Subcutaneous adipose tissue (tissue), 4 donors: ENCODE results near the gene TMEM9B. TPM values are rescaled to one million over a fixed set of nuclear protein-coding genes. Genes with fewer than 3 reads are reported as not detected.

ENCODE experiments used
- total RNA-seq, 4 donors: library from RNA; depleted of rRNA; stranded (reverse); fragments of >200 nt; gene quantifications; one replicate each; pipeline ENCODE4 v1.1.0, GENCODE V29; 2016
- TF ChIP-seq, protein P1 (sequence below): fragments of 450-650 bp; IDR thresholded peaks from one replicate; pipeline ENCODE4 v1.5.1; 2016; ENCODE audit warnings: low read depth, mild to moderate bottlenecking, control low read depth, antibody characterized with exemption, moderate library complexity

Gene TMEM9B
- total RNA-seq, 4 donors from 2014 or later, result 37.1 to 56.8 (median 47.0) TPM

DNA sequence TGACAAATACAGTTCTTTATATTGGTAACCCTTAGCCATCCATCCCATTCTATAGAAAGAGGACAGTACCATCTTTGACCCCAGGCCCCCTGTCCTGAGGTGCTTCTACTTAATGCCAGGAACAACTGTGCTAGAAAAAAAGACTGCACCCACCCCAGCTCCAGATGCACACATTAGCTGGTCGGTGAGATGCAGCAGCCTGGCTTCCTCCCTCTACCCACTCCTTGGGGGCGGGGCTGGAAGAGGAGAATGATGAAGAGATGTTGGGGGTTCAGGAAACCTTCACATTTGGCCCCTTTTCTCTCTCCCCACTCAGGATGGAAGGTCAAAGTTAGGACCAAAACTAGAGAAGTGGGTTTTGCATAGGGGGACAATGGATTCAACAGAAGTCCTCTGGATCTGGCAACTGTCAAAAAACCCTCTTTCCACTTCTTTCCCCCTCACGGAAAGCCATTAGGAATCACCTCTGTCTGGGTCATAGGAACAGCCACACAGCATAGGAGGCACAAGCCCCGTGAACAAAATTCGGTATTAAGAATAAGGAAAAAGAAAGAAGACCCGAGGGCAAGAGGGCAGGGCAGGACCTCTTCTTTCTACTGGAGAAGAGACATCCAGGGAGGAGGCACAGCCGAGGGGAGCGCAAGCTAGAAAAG lies 38.8 kb upstream of the TMEM9B start:
- TF ChIP-seq, protein P1, sequence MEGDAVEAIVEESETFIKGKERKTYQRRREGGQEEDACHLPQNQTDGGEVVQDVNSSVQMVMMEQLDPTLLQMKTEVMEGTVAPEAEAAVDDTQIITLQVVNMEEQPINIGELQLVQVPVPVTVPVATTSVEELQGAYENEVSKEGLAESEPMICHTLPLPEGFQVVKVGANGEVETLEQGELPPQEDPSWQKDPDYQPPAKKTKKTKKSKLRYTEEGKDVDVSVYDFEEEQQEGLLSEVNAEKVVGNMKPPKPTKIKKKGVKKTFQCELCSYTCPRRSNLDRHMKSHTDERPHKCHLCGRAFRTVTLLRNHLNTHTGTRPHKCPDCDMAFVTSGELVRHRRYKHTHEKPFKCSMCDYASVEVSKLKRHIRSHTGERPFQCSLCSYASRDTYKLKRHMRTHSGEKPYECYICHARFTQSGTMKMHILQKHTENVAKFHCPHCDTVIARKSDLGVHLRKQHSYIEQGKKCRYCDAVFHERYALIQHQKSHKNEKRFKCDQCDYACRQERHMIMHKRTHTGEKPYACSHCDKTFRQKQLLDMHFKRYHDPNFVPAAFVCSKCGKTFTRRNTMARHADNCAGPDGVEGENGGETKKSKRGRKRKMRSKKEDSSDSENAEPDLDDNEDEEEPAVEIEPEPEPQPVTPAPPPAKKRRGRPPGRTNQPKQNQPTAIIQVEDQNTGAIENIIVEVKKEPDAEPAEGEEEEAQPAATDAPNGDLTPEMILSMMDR, result no peak

DNA sequence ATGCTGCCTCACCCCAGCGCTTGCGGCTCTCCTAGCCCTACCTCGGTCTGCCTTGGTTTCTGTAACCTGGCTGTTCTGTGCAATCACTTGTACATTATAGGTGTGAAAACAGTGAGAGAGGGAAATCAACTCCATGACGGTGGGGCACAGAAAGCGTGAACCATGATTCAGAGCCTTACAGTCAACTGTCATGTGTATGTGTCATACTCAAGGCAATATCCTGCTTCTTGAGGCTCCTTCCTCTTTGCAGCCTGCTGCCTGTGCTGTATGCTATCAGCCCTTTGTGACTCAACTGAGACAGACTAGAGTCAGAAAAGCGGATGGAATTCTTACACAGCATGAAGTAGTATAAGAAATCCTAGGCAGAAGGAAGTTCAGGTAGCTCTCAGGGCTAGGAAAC lies 37.5 kb upstream of the TMEM9B start:
- TF ChIP-seq, protein P1, result no peak

DNA sequence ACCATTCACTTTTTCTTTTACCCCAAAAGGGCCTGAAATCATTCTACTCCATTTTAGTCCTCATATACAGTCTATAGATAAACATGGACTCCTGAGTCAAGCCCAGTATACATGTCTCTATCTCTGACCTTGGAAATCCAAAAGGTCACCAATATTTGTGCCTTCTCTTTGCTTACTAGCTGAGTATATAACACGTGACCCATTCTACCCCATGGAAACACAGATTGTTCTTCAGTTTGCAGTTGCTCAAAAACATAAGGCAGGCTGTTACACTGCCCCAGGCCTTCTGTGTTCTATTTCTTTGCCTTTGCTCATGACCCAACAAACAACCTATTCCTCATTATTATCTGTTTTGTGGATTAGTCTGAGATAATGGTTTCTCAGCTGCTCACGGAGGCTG lies 33.8 kb upstream of the TMEM9B start:
- TF ChIP-seq, protein P1, result no peak

- TF ChIP-seq, protein P1, result no peak
Observed at GRCh38 chr11:8997451-8997850, 33.2 kb upstream of the TMEM9B start.

GRCh38 chr11:8989453-8989852 lies 25.2 kb upstream of the TMEM9B start:
- TF ChIP-seq, protein P1, result no peak

DNA sequence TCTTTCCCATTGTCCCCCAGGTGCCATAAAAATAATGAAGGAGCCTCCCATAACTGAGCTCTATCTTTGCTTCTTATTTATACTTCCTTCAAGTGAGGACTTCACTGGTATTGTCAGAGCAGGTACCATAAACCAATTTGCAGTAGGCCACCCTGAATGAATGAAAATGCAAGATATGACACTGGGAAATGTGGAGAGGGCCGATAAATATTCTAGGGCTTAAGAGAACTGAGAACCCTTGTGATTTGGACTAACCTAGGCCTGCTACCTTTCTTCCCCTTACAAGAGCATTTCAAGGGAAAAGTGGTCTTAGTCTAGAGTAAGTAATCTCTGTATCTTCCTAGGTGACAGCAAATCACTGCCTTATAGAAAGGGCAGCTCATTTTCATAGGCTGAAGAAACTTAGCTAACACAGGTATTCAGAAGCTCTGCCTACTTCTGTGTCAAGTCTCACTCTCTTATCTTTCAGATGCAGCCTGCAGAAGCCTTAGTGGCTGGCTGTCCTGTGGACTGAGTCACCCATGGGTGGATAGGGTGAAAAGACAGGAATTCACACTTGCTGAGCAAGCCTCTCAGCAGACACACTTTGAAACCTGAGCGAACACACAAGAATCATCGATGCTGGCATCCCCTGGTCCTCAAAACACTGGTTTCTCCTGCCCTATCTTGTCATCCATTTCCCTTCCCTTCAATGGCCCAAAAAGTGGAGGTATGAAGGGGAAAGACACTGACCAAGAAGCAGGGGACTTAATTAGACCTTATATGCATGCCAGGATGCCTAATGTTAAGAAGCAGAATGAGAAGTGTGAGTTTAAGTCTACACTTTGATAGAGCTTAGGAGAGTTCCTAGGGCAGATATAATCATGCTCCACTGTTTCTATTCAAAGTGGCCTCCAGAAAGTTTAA lies 24.3 kb upstream of the TMEM9B start:
- TF ChIP-seq, protein P1, result no peak

GRCh38 chr11:8987446-8987845 lies 23.2 kb upstream of the TMEM9B start:
- TF ChIP-seq, protein P1, result no peak
